LNCAP (cell line): ENCODE results near the gene TRABD2B.

ENCODE experiments used
- TF ChIP-seq, protein P1 (sequence below): fragments of 450-650 bp; IDR thresholded peaks from 2 replicates; pipeline ENCODE4 v1.5.1; 2017; ENCODE audit warnings: mild to moderate bottlenecking

TRABD2B gene

DNA sequence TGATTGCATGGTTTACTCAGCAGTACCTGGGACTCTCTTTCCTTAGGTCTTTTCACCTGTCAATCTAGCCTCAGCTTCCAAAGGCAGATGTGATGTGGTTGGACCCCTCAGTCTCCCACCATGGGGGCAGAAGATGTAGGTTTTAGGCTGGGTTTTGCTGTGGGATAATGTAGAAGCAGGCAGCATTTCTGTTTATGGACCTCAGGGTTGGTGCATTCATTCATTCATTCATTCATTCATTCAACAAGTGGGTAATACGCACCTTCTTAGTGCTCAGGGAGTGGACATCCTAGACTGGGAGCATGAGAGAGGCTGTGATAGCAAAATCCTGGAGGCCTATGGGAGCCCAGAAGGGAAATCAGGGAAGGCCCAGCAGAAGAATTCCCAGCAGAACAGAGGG lies 209.6 kb downstream of the TRABD2B start:
- TF ChIP-seq, protein P1, sequence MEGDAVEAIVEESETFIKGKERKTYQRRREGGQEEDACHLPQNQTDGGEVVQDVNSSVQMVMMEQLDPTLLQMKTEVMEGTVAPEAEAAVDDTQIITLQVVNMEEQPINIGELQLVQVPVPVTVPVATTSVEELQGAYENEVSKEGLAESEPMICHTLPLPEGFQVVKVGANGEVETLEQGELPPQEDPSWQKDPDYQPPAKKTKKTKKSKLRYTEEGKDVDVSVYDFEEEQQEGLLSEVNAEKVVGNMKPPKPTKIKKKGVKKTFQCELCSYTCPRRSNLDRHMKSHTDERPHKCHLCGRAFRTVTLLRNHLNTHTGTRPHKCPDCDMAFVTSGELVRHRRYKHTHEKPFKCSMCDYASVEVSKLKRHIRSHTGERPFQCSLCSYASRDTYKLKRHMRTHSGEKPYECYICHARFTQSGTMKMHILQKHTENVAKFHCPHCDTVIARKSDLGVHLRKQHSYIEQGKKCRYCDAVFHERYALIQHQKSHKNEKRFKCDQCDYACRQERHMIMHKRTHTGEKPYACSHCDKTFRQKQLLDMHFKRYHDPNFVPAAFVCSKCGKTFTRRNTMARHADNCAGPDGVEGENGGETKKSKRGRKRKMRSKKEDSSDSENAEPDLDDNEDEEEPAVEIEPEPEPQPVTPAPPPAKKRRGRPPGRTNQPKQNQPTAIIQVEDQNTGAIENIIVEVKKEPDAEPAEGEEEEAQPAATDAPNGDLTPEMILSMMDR: no peak

DNA sequence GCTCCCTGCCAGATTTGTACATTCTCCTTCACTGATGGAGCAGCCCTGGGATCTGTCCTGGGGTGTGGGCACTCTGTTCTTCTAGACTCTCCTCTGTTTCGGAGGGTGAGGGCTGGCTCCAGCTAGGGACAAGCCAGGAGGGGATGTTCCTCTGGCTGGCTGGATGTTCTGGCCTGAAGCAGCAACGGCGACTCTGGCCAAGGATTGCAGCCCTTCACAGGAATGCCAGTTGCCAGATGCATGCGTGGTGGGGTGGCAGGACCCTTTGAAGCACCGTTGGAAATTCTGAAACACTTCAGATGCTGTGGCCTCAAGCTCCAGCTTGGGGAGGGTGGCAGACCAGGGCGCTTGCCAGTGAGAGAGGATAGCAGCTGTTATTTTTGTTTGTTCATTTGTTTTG lies 210.9 kb downstream of the TRABD2B start:
- TF ChIP-seq, protein P1: no peak

DNA sequence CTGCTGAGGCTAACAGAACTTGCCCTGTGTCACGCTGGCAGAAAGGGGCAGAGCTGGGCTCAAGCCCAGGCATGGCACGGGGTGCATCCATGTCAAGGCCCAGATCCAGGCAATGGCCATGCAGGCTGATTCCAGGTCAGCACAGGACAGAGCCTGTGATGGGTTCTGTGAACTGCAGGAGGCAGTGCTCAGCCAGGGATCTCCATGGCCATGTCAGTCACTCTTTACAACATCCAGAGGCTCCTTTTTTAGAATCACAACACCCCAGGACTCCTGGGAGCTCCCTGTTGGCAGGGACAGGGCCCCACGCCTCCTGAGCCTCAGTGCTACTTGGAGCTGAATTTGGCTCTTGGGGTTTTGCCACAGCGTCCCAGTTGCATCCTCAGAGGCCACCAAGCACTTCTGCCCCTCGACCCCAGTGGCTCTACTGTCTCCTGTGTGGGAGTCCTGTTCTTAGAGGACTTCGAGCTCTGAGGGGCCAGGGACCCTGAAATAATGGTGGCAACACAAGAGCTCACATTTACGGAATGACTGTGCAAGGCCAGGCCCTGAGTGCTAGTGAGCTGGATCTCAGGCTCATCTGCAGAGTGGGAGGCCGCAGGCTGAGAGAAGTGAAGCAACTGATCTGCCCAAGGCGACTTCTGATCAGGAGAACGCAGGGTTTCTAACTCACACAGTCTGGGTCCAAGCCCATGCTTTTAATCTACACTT lies 211.5 kb downstream of the TRABD2B start:
- TF ChIP-seq, protein P1: peak; percentile 25; the same call in 1 of the 2 replicates

DNA sequence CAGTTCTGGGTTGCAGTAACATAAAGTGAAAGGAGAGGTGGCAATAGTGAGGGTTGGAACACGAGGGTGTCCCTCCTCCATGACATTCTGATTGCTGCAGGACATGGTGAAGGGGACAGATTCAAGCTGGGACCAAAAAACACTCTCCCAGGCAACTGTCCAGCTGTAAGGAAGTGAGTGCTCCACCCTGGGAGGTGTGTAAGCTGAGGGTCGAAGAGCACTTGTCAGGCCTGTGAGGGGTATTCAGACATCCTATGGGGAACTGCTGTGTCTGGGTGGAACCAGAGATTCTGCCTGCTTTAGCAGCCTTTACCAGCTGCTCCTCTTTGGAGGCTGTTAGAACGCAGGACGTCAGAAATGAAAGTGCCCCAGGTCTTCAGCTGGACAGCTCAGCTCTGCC lies 212.1 kb downstream of the TRABD2B start:
- TF ChIP-seq, protein P1: no peak

DNA sequence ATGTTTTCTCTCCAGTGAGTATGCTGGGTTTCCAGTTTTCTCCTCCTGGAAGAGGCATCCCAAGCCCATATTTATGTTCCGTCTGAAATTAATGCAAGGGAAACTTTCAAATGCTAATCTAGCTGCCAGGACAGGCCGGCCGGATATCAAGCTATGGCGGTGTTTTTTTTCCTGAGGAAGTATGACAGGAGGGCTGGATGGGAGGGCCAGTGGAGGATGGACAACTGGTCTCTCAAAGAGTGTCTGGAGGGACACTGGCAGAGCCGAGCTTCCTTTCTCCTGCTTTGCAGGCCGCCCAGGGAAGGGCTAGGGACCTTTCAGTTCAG lies 212.7 kb downstream of the TRABD2B start:
- TF ChIP-seq, protein P1: no peak

DNA sequence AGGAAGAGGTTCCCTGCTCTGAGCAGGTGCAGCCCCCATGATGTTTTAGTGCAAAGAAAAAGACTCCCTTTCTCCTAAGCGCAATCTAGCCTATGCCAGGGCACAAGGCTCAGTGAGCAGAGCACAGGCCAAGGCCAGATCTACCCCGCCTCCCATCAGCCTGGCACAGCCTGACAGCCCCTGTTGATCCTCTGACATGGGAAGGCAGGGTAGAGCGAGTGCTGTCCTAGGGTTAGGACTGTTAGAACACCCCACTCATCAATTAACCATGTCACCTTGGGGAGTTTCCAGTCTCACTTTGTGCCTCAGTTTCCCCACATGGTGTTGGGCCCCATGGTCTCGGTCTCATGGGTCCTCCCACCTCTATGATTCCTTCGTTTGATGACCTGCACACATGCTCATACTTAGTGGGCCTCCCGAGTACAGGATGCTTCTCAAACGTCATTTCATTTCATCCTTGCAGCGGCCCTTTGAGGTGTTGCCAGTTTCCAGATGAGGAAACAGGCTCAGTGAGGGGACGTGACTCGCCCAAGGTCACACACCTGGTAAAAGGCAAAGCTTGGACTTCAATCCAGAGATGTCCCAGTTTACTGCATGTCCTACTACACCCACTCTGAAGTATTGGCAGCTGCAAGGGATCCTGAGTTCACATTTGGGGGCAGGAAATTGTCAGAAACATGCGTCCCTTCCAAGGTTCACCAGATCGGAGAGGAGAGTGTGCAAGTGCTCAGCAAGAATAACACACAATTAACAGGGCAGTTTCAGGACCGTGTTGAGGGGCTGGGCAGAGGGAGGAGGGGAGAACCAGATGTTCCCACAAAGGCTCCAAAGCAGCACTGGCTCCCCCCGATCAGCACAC lies 213.3 kb downstream of the TRABD2B start:
- TF ChIP-seq, protein P1: no peak

DNA sequence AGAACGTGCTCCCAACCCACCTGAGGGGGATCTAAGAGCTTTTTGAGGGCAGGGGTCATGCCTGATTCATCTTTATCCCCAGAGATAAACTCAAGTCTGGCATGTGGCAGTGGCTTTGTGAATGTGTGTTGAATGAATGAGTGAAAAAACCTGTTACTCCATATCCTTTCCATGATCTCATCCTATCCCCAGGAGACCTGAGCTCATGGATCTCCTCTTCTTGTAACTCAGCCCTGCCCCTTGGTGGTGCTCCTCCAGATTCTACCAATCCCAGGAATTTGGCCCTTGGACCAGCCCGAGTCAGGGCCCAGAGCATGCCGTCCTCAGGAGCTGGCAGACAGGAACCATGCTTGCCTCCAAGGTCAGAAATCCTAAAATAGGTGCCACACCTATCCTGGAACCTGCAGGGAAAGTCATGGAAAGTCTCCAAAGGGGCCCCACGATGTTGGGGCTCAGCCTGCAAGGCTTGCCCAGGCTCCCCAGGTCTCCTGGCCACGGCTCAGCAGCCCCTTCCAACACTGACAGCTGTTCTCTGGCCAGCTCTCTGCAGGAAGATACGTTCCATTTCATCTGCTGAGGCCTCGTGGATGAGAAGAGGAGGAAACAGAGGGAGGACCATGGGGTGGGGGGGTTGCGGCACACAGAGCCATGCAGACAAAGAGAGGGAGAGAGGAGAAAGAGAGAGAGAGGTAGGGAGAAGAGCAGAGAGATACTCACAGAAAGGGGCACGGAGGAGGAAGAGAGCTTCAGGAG lies 214.6 kb downstream of the TRABD2B start:
- TF ChIP-seq, protein P1: no peak
